ENCODE results near the gene KIRREL3.

The KIRREL3 gene

DNA sequence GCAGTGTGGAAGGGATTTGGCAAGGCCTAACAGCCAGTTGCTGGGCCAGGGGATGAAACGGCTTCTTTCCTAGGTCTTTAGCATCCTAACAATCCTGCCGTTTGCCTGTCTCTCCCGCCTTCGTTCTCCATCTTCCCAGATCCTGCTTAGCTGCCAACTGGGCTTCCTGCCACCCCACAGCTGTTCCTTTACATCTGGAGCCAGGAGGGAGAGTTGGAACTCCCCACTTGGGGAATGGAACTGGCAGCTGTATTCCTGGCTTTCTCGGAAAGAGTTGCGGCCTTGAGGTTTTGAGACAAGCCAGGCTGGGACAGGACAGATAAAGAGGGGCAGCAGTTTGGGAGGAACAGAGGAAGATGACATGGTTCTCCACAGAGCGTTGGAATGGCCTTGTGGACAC is 585.4 kb downstream of the KIRREL3 start:
- peak; percentile 89 for DNase-seq (ENCODE audit: low read depth)
- TF ChIP-seq, protein P1, sequence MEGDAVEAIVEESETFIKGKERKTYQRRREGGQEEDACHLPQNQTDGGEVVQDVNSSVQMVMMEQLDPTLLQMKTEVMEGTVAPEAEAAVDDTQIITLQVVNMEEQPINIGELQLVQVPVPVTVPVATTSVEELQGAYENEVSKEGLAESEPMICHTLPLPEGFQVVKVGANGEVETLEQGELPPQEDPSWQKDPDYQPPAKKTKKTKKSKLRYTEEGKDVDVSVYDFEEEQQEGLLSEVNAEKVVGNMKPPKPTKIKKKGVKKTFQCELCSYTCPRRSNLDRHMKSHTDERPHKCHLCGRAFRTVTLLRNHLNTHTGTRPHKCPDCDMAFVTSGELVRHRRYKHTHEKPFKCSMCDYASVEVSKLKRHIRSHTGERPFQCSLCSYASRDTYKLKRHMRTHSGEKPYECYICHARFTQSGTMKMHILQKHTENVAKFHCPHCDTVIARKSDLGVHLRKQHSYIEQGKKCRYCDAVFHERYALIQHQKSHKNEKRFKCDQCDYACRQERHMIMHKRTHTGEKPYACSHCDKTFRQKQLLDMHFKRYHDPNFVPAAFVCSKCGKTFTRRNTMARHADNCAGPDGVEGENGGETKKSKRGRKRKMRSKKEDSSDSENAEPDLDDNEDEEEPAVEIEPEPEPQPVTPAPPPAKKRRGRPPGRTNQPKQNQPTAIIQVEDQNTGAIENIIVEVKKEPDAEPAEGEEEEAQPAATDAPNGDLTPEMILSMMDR (conservative IDR thresholded peaks at IDR 0.05; ENCODE audit: low read length), result no peak
- H3K4me3 ChIP-seq (ENCODE audit: low read length), result no peak overlapping the region

DNA sequence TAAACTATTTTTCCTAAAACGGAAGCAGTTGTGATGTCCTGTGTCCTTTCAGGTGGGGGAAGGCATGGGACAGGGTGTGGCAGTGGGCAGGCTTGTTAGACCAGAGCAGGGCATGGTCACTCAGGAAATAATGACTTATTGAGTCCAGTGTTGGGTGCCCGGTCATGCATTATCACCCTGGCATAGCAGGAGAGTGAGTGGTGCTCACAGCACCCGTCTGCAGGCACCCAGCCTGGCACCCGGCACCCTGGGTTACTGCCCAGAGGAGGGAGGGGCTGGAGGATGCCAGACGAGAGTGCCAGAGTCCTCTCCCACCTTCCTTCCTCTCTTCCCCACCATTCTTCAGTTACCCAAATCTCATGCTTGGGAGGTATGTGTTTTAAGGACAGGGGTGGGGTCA is 586.0 kb downstream of the KIRREL3 start:
- no peak for DNase-seq (ENCODE audit: low read depth)
- H3K4me3 ChIP-seq (ENCODE audit: low read length), result no peak overlapping the region
- TF ChIP-seq, protein P1 (conservative IDR thresholded peaks at IDR 0.05; ENCODE audit: low read length), result no peak

- TF ChIP-seq, protein P1 (conservative IDR thresholded peaks at IDR 0.05; ENCODE audit: low read length), result no peak
- H3K4me3 ChIP-seq (ENCODE audit: low read length), result no peak overlapping the region
- no peak for DNase-seq (ENCODE audit: low read depth)
Observed at GRCh38 chr11:126413843-126414405, 586.6 kb downstream of the KIRREL3 start.

- TF ChIP-seq, protein P1 (conservative IDR thresholded peaks at IDR 0.05; ENCODE audit: low read length), result no peak
- no peak overlapping the region for H3K4me3 ChIP-seq (ENCODE audit: low read length)
- DNase-seq (ENCODE audit: low read depth), result no peak
Observed at GRCh38 chr11:126413426-126413825, 587.1 kb downstream of the KIRREL3 start.

DNA sequence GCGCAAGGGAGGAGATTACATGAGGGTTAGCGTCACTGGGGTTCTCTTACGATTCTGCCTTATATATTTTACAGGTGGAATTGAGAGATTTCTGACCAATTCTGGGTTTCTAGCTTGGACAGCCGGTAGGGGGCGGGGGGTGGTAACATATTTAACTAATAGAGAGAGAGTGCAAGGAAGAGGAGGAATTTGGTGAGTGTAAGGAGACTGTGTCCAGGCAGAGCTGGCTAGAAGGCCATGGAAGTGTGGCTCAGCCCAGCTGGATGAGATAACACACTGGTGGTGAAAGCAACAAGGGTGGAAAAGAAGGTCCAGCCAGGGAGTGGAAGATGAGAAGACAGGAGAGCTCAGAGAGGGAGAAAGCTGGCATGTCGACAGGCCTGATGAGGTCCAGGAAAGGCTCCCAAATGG is 588.6 kb downstream of the KIRREL3 start:
- TF ChIP-seq, protein P1 (conservative IDR thresholded peaks at IDR 0.05; ENCODE audit: low read length), result peak; percentile 43
- DNase-seq (ENCODE audit: low read depth), result peak; percentile 42
- H3K4me3 ChIP-seq (ENCODE audit: low read length), result no peak overlapping the region

DNA sequence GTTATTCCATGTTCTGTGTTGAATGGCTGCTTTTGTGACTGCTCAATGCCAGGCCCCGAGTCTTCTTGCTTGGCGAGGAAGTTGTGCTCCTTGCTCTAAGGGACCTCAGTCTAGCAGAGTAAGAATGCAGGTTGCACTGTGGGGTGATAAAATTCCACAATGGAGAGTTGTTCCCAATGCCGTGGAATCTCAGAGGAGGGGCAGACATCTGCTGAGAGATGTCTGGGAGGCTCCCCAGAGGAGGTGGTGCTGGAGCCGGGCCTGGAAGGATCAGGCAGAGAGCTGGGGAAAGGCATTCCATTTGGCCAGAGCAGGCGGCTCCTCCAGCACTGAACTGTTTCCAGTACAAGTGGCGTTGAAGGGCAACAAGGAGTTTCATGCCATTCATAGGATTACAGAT is 589.9 kb downstream of the KIRREL3 start:
- DNase-seq (ENCODE audit: low read depth), result peak; percentile 75
- no peak overlapping the region for H3K4me3 ChIP-seq (ENCODE audit: low read length)
- TF ChIP-seq, protein P1 (conservative IDR thresholded peaks at IDR 0.05; ENCODE audit: low read length), result no peak

- DNase-seq (ENCODE audit: low read depth), result no peak
- no peak overlapping the region for H3K4me3 ChIP-seq (ENCODE audit: low read length)
- TF ChIP-seq, protein P1 (conservative IDR thresholded peaks at IDR 0.05; ENCODE audit: low read length), result no peak
Observed at GRCh38 chr11:126409620-126409985, 591.0 kb downstream of the KIRREL3 start.

Data from AG10803 (cell line).